ENCODE data around the gene RHBDD1.

The RHBDD1 gene

DNA sequence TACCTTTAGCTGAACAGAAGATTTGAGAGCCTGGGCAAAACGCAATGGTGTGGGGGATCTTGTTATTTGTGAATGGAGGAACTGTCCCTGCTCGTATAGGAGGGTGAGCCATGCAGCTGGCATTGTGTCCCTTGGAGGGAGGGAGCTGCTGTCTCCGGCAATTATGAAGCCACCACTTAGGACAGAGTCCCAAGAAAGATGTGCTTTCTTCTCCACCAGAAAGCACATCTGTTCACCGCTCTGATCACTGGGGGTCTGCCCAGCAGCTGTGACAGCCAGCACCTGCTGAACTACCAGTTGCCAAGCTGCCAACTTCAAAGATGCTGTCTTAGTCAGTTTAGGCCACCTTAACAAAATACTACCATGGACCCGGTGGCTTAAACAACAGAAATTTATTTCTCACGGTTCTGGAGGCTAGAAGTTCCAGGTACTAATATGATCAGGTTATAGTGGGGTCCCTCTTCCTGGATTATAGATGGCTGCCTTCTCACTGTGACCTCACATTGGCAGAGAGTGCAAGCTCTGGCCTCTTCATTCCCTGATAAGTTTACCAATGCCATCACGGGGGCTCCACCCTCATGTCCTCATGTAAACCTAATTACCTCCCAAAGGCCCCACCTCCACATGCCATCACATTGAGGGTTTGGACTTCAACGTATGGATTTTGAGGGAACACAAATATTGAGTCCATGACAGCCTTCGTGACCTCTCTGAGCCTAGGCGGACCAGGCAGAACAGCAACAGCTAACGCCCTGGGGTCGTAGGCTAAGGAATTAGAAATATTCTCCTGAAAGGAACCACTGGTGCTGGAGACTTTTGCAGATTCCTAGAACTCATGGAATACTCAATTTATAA is 148.3 kb downstream of the RHBDD1 start:
- no peak for DNase-seq

GRCh38 chr2:226984750-226985582 is 149.1 kb downstream of the RHBDD1 start:
- peak; percentile 48 for DNase-seq

GRCh38 chr2:226985583-226985946 is 149.7 kb downstream of the RHBDD1 start:
- DNase-seq = no peak

- DNase-seq = no peak
These were observed 155.8 kb downstream of the RHBDD1 start for GRCh38 chr2:226991663-226992062.

- DNase-seq = no peak
These were observed 157.3 kb downstream of the RHBDD1 start for GRCh38 chr2:226993171-226993570.

DNA sequence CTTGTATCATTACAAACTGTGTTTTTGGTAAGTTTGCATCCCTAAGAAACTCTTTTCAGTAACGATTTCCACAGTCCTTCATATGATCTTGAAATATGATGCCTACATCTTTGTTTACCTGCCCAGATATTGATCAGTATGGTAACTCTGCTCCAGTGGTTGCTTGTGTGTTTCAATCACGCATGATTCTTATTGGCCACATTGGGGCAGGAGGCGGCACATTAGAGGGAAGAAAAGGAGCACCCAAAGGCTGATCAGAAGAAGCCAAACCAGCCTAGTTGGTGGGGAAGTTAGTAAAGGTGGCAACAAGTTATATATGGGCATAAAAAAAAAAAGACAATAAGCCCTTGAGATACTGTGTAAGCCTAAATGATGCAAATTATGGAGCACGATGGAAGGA is 158.9 kb downstream of the RHBDD1 start:
- DNase-seq = no peak

GRCh38 chr2:226995625-226996041 is 159.8 kb downstream of the RHBDD1 start:
- DNase-seq = no peak

GRCh38 chr2:226999661-227000060 is 163.8 kb downstream of the RHBDD1 start:
- no peak for DNase-seq

- no peak for DNase-seq
These were observed 164.3 kb downstream of the RHBDD1 start for GRCh38 chr2:227000123-227000522.

GRCh38 chr2:227004482-227004881 is 168.6 kb downstream of the RHBDD1 start:
- no peak for DNase-seq

- no peak for DNase-seq
These were observed 170.5 kb downstream of the RHBDD1 start for GRCh38 chr2:227006189-227006897.

DNA sequence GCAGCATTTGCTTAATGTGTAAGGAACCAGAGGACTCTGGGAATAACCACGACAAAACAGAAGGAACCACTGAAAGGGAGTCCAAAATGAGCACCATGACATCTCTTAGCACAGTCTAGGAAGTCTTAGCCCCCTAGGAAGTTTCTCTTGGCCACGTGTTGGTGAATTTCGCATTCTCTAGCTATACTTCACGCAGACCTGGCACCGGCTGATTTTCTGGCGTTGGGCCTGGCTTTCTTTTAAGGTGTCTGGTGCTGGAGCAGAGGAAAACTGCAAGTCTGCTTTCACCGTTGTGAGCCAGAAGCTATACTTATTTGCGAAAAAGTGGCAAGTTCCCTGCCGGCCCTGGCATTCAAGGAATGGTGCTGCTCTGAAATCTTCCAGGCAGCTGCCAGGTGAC is 171.3 kb downstream of the RHBDD1 start:
- no peak for DNase-seq

GRCh38 chr2:227007940-227008339 is 172.1 kb downstream of the RHBDD1 start:
- no peak for DNase-seq

DNA sequence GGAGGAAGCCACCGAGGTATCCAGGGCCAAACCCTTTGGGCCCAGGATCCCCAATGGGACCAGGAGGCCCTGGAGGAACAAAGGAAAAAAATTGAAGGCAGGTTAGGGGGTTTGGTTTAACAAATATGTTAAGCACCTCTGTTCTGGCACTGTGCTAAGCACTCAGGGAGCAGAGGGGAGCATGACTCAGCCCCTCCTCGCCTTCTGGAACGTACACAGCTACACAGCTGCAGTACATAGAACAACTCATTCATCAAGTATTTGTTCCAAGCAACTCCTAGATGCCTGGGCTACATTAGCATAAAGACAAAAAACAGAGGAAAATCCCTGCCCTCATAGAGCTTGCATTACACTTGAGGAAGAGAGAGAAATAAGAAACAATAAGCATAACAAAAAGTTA is 174.6 kb downstream of the RHBDD1 start:
- DNase-seq = no peak

DNA sequence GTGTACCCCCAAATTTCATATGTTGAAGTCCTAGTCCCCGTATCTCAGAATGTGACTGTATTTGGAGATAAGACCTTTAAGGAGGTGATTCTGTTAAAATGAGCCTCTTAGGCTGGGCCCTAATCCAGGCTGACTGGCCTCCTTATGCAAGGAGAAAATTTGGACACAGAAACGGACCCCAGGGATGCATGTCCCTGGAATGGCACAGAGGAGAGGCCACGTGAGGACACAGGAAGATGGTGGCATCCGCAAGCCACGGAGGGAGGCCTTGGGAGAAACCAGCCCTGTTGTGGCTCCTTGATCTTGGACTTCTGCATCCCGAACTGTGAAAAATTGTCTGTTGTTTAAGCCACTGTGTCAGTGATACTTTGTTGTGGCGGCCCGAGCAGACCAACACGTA is 177.5 kb downstream of the RHBDD1 start:
- no peak for DNase-seq

- DNase-seq = no peak
These were observed 178.0 kb downstream of the RHBDD1 start for GRCh38 chr2:227013881-227014280.

DNA sequence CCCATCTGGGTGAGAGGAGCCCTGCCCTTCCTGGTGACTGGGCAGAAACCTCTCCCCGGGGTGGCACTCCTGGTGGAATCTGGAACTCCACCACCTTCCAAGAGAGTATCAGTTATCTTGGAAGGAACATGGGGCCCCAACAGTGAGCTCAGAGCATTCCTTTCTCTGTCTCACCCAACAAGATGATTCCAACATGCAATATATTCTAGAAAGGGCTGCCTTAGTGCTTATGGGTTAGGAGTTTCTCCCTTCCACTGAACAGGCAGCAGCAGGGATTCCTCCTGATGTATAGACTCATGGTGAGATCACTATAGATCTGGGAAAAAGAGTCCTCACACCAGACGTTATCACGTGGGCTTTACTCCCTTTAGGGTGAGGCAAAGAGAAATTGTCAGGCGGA is 181.0 kb downstream of the RHBDD1 start:
- no peak for DNase-seq

- DNase-seq = no peak
These were observed 184.6 kb downstream of the RHBDD1 start for GRCh38 chr2:227020416-227020815.

GRCh38 chr2:227022608-227023007 is 186.8 kb downstream of the RHBDD1 start:
- no peak for DNase-seq

GRCh38 chr2:227025510-227025909 is 189.7 kb downstream of the RHBDD1 start:
- no peak for DNase-seq

- no peak for DNase-seq
These were observed 193.7 kb downstream of the RHBDD1 start for GRCh38 chr2:227029426-227030105.

- no peak for DNase-seq
These were observed 194.9 kb downstream of the RHBDD1 start for GRCh38 chr2:227030789-227031188.

Data from right kidney (tissue), 1 donor.